Measurements from ENCODE around the gene XPO6. TPM values are rescaled to one million over a fixed set of nuclear protein-coding genes. Genes with fewer than 3 reads are reported as not detected.

Gene XPO6
- total and polyA plus RNA-seq, 2 of the 13 experiments (the other 11 are each of a cell fraction or from before 2014, with no cell fraction given), result 109 to 129 TPM

DNA sequence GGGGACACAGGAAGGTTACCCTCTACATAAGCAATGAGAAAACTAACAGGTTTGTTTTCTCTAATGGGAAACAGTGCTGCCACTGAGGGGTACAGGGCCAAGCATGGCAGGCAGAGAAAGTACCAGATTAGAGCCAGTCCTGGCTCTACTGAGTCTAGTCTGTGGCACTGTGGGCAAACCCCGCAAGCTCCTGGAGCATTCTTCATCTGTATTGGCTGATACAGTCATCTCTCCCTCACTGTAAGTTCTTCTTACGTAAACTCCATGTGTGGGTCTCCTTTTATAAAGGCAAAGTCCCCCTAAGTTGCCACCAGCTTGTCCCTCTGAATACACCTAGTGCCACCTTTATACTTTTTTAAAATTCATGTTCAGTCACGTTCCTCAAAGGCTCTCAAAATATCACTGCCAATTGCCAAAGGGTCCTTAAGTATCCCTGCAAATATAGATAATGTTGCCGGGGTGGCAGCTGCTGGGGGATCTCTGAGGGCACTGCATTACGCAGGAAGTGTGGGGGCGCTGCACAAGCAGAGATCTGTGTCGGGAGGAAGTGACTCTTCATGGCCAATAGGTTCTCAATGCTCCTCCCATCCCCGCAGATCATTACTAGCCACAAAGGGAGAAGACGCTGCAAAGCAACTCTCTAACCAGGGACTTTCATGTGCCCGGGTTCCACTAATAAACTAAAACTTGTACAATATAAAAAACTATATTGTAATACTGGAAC is 18.8 kb downstream of the XPO6 start:
- no peak overlapping the region for H2AFZ ChIP-seq (ENCODE audit: low read length)
- no peaks in the 10 kb centered on the region for H3K4me1 ChIP-seq (ENCODE audit: insufficient read depth, low read length)
- H3K9ac ChIP-seq (ENCODE audit: insufficient read depth, low read depth, low read length), result no peak overlapping the region
- no peak for ATAC-seq
- ChIA-PET CTCF (ENCODE audit: low intra/inter-chr PET ratio, low total read pairs) (no interaction called here), POLR2A (no interaction called here)
- H4K20me1 ChIP-seq (ENCODE audit: insufficient read depth, low read length), result peaks cover 13% of the 10 kb centered on the region
- H3K9me3 ChIP-seq (ENCODE audit: low read length), result no peaks in the 10 kb centered on the region
- H3K36me3 ChIP-seq (replicated peaks in 1 of 2; ENCODE audit: control insufficient read depth in 1 of 2, insufficient read depth in 2 of 2, low read length in 2 of 2), result peaks cover 8 to 30% of the 10 kb centered on the region in 2 experiments; a peak in 4 of 5 replicates
- 99% methylated on average over 10 of the region's 10 CpGs for WGBS (ENCODE audit: low lambda C conversion rate)
- H3K4me2 ChIP-seq (ENCODE audit: low read depth, low read length), result no peak overlapping the region
- FAIRE-seq, result no peak
- intact Hi-C loops (cut with micrococcal nuclease; ENCODE audit: unreplicated experiment), result no loop called here
- H3K4me3 ChIP-seq (replicated peaks in 1 of 3; ENCODE audit: insufficient read depth in 1 of 3, low read depth in 2 of 3, low read length in 3 of 3), result no peak overlapping the region
- no peaks in the 10 kb centered on the region for H3K27me3 ChIP-seq (ENCODE audit: control insufficient read depth in 1 of 2, insufficient read depth in 2 of 2, low read length in 2 of 2)
- H3K27ac ChIP-seq (ENCODE audit: extremely low read length, insufficient read depth, low read length), result no peak overlapping the region
- H3K79me2 ChIP-seq (ENCODE audit: insufficient read depth, low read length), result peaks cover 86% of the 10 kb centered on the region
- BruUV-seq (replicated peaks), result no TSS peak
- no peak for DNase-seq (ENCODE audit: low spot score)
- in situ Hi-C loops (cut with HindIII; ENCODE audit: extremely low pct_ligation_motif_present, low pct_unique_long_range_greater_than_20kb), result no loop called here
- TF ChIP-seq TBL1XR1 (IDR thresholded peaks at IDR 0.05; ENCODE audit: borderline replicate concordance, low read length, partially characterized antibody) (no peak), ZBTB40 (IDR thresholded peaks at IDR 0.05) (no peak), ZBTB40 (CRISPR knock-in tag; IDR thresholded peaks at IDR 0.05) (no peak), STAT6 (CRISPR knock-in tag; IDR thresholded peaks at IDR 0.05; ENCODE audit: borderline replicate concordance) (no peak), FOXO1 (CRISPR knock-in tag; IDR thresholded peaks at IDR 0.05) (no peak), MED8 (CRISPR knock-in tag; IDR thresholded peaks at IDR 0.05; ENCODE audit: insufficient replicate concordance) (no peak), EZH2 (conservative IDR thresholded peaks at IDR 0.05; ENCODE audit: low read depth, low read length) (no peak)
- TF ChIP-seq, protein P1, sequence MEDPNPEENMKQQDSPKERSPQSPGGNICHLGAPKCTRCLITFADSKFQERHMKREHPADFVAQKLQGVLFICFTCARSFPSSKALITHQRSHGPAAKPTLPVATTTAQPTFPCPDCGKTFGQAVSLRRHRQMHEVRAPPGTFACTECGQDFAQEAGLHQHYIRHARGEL (CRISPR knock-in tag; IDR thresholded peaks at IDR 0.05), result no peak
- TF ChIP-seq, protein P2, sequence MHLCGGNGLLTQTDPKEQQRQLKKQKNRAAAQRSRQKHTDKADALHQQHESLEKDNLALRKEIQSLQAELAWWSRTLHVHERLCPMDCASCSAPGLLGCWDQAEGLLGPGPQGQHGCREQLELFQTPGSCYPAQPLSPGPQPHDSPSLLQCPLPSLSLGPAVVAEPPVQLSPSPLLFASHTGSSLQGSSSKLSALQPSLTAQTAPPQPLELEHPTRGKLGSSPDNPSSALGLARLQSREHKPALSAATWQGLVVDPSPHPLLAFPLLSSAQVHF (CRISPR knock-in tag; IDR thresholded peaks at IDR 0.05), result no peak
